SU-DHL-6 (cell line): ENCODE measurements around the gene CAB39.

Source experiments
- EZH2phosphoT487 ChIP-seq: fragments of 200-600 bp; sonication (generic), shearing (Covaris generic); conservative IDR thresholded peaks from 2 replicates; pipeline ENCODE4 v1.6.1; 2018; ENCODE audit warnings: mild to moderate bottlenecking, antibody characterized with exemption, low read length, moderate library complexity, mixed read lengths
- TF ChIP-seq, protein P1 (sequence below): fragments of 200-600 bp; sonication (generic); IDR thresholded peaks from one replicate; pipeline ENCODE4 v1.5.1; 2017; ENCODE audit warnings: antibody characterized with exemption, mild to moderate bottlenecking, low read length, moderate library complexity; ENCODE audit not compliant: insufficient read depth, poor library complexity, severe bottlenecking

DNA sequence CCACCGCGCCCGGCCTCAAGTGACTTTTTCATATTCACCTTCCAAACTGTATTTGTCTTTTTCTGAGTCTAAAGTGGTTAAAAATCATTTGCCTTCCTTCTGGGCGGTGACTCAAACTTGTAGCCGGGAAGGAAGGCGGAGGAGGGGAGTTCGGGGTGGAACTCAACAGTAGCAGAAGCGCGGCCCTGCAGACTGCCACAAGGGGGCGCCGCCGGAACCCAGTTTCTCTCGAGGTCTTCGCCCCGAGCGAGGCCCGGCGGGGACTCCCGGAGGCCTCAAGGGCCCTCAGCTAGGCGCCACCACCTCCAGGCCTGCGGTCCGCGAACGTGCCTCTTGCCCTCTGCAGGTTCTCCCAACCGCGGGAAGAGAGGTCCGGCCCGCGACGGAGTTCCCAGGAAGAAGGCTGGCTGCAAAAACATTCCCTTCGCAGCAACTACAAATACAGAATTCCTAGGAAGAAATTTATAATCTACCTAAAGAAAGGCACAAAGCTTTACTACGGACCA, 135.3 kb downstream of the CAB39 start:
- TF ChIP-seq, protein P1, sequence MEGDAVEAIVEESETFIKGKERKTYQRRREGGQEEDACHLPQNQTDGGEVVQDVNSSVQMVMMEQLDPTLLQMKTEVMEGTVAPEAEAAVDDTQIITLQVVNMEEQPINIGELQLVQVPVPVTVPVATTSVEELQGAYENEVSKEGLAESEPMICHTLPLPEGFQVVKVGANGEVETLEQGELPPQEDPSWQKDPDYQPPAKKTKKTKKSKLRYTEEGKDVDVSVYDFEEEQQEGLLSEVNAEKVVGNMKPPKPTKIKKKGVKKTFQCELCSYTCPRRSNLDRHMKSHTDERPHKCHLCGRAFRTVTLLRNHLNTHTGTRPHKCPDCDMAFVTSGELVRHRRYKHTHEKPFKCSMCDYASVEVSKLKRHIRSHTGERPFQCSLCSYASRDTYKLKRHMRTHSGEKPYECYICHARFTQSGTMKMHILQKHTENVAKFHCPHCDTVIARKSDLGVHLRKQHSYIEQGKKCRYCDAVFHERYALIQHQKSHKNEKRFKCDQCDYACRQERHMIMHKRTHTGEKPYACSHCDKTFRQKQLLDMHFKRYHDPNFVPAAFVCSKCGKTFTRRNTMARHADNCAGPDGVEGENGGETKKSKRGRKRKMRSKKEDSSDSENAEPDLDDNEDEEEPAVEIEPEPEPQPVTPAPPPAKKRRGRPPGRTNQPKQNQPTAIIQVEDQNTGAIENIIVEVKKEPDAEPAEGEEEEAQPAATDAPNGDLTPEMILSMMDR: peak; percentile 83
- no peak for TF ChIP-seq EZH2phosphoT487
